Fibroblast of mammary gland (primary cell): Measurements from ENCODE around the gene PIEZO1.

ENCODE experiments used
- DNase-seq: peaks from one replicate; pipeline ENCODE4 v3.0.0-alpha.2; 2010; ENCODE audit warnings: low read depth
- H3K4me3 ChIP-seq: 2 replicates; pipeline ENCODE4 v1.5.1; 2011; ENCODE audit warnings: low read depth, mild to moderate bottlenecking, low read length, moderate library complexity; ENCODE audit not compliant: control insufficient read depth
- TF ChIP-seq, protein P1 (sequence below): conservative IDR thresholded peaks from 2 replicates; pipeline ENCODE4 v1.5.1; 2011; ENCODE audit warnings: low read depth, low read length, inconsistent platforms; ENCODE audit not compliant: control insufficient read depth, insufficient read depth

PIEZO1 gene

DNA sequence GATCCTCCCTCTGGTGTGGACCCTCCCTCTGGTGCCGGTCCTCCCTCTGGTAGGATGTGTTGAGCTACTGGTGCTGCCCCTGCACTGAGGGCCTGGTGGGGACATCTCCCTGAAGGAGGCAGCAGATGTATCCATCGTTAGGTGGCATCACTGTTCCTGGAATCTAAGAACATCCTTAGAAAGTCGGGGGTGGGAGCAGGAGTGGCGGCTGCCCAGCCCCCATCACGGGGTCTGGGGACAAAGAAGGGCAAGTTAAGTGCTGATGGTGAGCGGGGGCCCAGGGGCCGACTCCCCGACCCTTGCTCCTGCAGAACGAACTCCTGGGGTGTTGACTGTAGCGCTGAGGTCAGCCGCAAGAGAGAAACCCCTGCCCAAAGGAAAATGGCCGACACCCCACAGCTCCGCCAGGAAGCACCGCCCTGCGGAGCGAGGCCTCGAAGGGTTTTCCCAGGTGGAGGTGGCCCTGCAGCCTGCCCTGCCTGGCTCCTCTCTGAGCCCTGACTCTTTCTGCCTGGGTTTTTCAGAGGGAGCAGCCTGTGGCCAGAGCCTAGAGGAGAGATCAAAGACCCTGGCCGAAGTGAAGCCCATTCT, 73.2 kb downstream of the PIEZO1 start:
- DNase-seq, result no peak
- H3K4me3 ChIP-seq, result no peak overlapping the region
- TF ChIP-seq, protein P1, sequence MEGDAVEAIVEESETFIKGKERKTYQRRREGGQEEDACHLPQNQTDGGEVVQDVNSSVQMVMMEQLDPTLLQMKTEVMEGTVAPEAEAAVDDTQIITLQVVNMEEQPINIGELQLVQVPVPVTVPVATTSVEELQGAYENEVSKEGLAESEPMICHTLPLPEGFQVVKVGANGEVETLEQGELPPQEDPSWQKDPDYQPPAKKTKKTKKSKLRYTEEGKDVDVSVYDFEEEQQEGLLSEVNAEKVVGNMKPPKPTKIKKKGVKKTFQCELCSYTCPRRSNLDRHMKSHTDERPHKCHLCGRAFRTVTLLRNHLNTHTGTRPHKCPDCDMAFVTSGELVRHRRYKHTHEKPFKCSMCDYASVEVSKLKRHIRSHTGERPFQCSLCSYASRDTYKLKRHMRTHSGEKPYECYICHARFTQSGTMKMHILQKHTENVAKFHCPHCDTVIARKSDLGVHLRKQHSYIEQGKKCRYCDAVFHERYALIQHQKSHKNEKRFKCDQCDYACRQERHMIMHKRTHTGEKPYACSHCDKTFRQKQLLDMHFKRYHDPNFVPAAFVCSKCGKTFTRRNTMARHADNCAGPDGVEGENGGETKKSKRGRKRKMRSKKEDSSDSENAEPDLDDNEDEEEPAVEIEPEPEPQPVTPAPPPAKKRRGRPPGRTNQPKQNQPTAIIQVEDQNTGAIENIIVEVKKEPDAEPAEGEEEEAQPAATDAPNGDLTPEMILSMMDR, result no peak

DNA sequence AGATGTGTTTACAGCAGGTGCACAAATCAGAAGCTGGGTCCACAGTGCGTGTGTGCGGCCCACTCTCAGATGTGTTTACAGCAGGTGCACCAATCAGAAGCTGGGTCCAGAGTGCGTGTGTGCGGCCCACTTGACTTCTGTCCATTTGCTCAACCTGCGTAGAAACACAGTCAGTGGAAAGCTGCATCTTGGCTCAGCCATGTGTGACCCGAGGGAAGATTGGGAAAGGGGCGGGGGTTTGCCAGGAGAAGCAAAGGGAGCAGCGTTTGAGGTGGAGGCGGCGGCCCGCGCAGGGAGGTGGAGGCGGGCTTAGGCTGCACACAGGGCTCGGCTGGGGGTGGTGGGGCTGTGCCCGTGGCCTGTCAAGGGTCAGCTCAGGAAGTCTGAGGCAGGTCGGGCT, 74.5 kb downstream of the PIEZO1 start:
- DNase-seq, result no peak
- TF ChIP-seq, protein P1, result no peak
- H3K4me3 ChIP-seq, result no peak overlapping the region

DNA sequence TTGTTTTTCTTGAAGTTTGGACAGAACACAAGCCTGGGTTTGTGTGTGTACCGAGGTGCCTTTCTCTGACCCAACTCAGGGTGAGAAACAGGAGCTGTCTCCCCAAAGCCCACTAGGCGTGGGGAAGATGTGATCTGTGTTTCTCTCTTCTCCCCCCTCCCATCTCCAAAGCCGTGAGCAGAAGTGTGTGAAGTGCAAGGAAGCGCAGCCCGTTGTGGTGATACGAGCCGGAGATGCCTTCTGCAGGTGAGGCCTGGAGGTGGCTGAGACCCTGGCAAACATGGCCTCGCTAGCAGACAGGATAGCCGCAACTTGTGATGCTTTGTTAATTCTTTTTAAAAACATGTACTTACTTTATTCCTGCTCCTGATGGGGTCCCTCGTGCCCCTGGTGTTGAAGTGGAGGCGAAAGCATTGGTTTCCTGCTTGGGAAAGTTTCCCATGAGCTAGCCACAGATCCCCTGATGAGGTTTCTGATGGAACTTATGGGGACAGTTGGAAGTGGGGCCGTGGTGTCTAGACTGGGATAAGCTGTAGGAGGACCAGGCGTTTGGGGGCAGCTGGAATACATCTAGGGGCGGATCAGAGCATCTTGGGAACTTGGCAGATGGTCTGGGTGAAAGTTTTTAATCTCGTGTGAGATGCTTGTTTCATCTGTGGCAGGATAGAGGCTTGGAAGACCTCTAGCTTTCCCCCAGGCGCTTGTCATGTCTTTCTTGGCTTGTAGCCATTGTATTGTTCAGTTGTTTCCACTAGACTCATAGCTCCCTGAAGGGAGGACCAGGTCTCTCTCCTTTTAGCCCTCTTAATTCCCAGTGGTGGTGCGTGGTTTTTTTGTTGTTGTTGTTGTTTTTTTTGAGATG, 77.8 kb downstream of the PIEZO1 start:
- no peak for DNase-seq
- peak overlapping the region; percentile 91 for H3K4me3 ChIP-seq
- TF ChIP-seq, protein P1, result no peak

DNA sequence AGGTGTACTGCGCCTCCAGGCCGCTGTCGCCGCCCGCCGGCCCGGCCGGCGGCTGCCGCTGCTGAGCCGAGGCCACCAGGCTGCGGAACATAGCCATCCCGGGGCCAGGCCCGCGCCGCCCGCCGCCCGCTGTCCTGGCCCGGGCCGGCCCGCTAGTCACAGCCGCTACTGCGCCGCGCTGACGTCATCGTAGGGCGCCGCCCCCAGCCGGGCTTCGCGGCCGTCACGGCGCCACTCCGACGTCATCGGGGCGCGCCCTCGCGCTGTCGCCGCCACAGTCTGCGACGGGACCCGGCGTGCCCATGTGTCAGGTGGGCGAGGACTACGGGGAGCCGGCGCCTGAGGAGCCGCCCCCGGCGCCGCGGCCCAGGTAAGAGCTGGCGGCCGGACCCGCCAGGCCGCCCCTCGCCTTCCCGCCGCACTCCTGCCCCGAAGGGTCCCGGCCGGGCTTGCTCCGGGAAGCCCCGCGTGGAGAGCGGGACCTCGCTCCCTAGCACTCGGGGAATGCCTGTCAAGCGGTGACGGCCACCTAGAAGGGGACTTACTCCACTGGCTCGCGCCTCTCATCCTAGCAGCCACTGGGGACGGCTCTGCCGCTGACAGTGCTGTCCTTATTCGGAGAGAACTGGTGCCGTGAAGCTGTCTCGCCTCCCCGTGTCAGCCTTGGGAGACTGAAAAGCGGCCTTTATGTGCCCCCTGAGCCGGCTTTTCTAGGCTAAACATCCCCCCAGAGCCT, 78.6 kb downstream of the PIEZO1 start, which contains the start of the genes CTU2 and RNF166:
CTU2 (plus strand) TSS at position 275 of the 736 bp plus-strand sequence; CDS start at position 303, 28 bp downstream.
RNF166 (minus strand) TSS at position 180 of the 736 bp plus-strand sequence; CDS start at position 97, 83 bp downstream.
- peak within 1 kb of the TSS; percentile 91 for H3K4me3 ChIP-seq
- peak; percentile 81 for DNase-seq
- TF ChIP-seq, protein P1, result no peak

DNA sequence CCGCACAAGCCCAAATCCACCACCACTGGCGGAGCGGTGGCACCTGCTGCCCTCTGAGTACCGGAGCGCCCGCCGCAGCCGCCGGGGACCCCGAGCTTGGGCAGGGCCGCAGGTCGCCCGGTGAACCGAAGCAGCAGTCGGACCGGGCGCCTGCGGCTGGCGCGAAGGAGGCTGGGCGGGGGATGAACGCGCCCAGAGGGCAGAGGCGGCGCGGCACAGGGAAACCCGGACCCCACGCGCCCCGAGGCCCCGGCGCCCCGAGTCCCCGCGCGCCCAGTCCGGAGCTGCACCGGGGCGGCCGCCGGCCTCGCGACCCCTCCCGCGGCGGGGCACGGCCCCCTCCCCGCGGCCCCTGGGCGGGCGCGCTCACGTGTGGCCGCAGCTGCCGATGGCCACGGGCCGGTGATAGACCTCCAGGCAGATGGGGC, 79.2 kb downstream of the PIEZO1 start:
- TF ChIP-seq, protein P1, result no peak
- peak overlapping the region; percentile 52 for H3K4me3 ChIP-seq
- no peak for DNase-seq

DNA sequence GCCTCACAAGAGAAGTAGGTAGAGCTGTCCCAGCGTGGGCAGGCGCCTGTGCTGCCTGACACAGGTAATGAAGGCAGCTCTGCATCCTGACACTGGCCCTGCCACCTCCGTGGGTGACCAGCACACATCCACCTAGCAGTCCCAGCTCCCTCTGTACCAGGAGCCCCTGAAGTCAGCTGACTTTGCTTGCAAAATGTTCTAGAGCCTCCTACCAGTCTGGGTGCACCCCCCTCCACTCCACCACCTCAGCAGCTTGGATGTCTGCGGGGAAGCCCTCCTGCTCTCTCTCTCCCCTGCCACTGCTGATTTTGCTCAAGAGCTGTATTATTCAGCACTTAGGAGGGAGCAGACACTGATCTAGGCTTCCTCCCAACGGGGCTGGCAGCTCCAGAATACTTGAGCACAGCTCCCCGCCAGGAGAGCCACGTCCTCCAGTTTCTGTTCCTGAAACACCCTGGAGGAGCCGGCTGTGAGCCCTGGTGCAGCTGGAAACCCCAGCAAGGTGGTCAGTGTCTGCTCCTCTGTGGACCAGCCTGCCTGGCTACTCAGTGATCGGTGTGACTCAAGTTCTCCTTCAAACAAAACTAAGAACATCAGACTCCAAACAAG, 79.8 kb downstream of the PIEZO1 start:
- TF ChIP-seq, protein P1, result no peak

More for the DNA sequence above, 79.8 kb downstream of the PIEZO1 start:
- peak overlapping the region; percentile 52 for H3K4me3 ChIP-seq
- peak; percentile 21 for DNase-seq
